K562 (cell line): Measurements from ENCODE around the gene KCNAB1. TPM values are rescaled to one million over a fixed set of nuclear protein-coding genes. Genes with fewer than 3 reads are reported as not detected.
A peak's percentile ranks its signal among the peaks of the same experiment; 100 is the strongest.

Source experiments
- BCLAF1 ChIP-seq, 2 experiments: fragments of 450-650 bp in 1 of 2; IDR thresholded peaks; 2 replicates each; pipeline ENCODE4 v1.6.1; 2011 to 2017; ENCODE audit warnings: low read depth in 2 of 2, antibody characterized with exemption in 1 of 2, borderline replicate concordance in 1 of 2, low read length in 1 of 2, mild to moderate bottlenecking in 1 of 2, mixed read lengths in 1 of 2; ENCODE audit not compliant: control insufficient read depth in 1 of 2
- CTCFL ChIP-seq: IDR thresholded peaks from 2 replicates; pipeline ENCODE4 v1.6.1; 2011; ENCODE audit warnings: borderline replicate concordance, low read depth, mild to moderate bottlenecking, moderate library complexity, low read length; ENCODE audit not compliant: insufficient read depth, poor library complexity, severe bottlenecking
- ELK1 ChIP-seq: sonication (generic); formaldehyde crosslinking; IDR thresholded peaks from 2 replicates; pipeline ENCODE4 v1.8.1; 2022; ENCODE audit warnings: missing genetic modification reagents
- FOXO4 ChIP-seq: fragments of 450-650 bp; formaldehyde crosslinking; IDR thresholded peaks from 2 replicates; pipeline ENCODE4 v1.4.0; 2020; ENCODE audit warnings: mild to moderate bottlenecking, moderate library complexity
- HOMEZ ChIP-seq: fragments of 250-450 bp; sonication (Bioruptor Pico); IDR thresholded peaks from 2 replicates; pipeline ENCODE4 v1.4.0; 2020; ENCODE audit warnings: mild to moderate bottlenecking, moderate library complexity
- L3MBTL2 ChIP-seq: fragments of 450-650 bp; IDR thresholded peaks from 2 replicates; pipeline ENCODE4 v1.6.1; 2016; ENCODE audit warnings: mild to moderate bottlenecking, moderate library complexity
- NFIX ChIP-seq: fragments of 250-450 bp; sonication (Bioruptor Pico); IDR thresholded peaks from 2 replicates; pipeline ENCODE4 v1.4.0; 2020; ENCODE audit warnings: low read depth, mild to moderate bottlenecking, moderate library complexity
- RFX5 ChIP-seq: IDR thresholded peaks from 2 replicates; pipeline ENCODE4 v1.6.1; 2011; ENCODE audit warnings: low read depth, mild to moderate bottlenecking, improper control_type of control experiment, low read length
- ZNF695 ChIP-seq: fragments of 450-650 bp; formaldehyde crosslinking; IDR thresholded peaks from 2 replicates; pipeline ENCODE4 v1.4.0; 2020; ENCODE audit warnings: mild to moderate bottlenecking, moderate library complexity
- polyA plus RNA-seq, 8 experiments: library from polyadenylated mRNA; depleted of rRNA in 4 of 8; stranded (reverse) in 5 of 8; unstranded in 3 of 8; fragments of >200 nt; fragmentation: Nextera tagmentation in 2 of 8; fragmentation: Illumina TruSeq in 1 of 8; extraction: Ambion mirVana in 2 of 8; extraction: Trizol in 1 of 8; gene quantifications; 2 replicates each; pipeline versions ENCODE4 v1.2.1 to v1.2.3, GENCODE V29; 2011 to 2014; ENCODE audit warnings: inconsistent platforms in 1 of 8, missing spikeins in 1 of 8
- total RNA-seq, 7 experiments: library from RNA; depleted of rRNA in 6 of 7; stranded (reverse); fragments of >200 nt in 6 of 7; fragmentation: Illumina TruSeq in 2 of 7; extraction: Trizol in 2 of 7; gene quantifications; 2 replicates each; pipeline versions ENCODE4 v1.2.1 to v1.2.3, GENCODE V29; 2011 to 2021; ENCODE audit warnings: low replicate concordance in 1 of 7

The KCNAB1 gene
- total and polyA plus RNA-seq, 9 of the 15 experiments (the other 6 are each of a cell fraction or from before 2014, with no cell fraction given): 0.14 to 1.2 (median 0.51) TPM

- TF ChIP-seq CTCFL: no peak
- no peak for TF ChIP-seq NFIX (CRISPR knock-in tag)
- TF ChIP-seq BCLAF1 (IDR thresholded peaks at IDR 0.05; ENCODE audit: borderline replicate concordance in 1 of 2, control insufficient read depth in 1 of 2, low read depth in 2 of 2, low read length in 1 of 2): no peak
- no peak for TF ChIP-seq ZNF695 (CRISPR knock-in tag)
- TF ChIP-seq HOMEZ (CRISPR knock-in tag): no peak
- no peak for TF ChIP-seq FOXO4 (CRISPR knock-in tag)
- TF ChIP-seq RFX5: 0 out of 2 replicates have a peak, but pooled peaks have one; percentile 16
- peak; percentile 41 for TF ChIP-seq L3MBTL2
- no peak for TF ChIP-seq ELK1 (CRISPR knock-in tag)
These were observed 434.7 kb downstream of the KCNAB1 start, which contains the start of gene SSR3 (continued) for GRCh38 chr3:156554842-156555687.
